IMR-90 (cell line): Measurements from ENCODE around the gene ARHGEF4. TPM values are rescaled to one million over a fixed set of nuclear protein-coding genes. Genes with fewer than 3 reads are reported as not detected.

Source experiments
- ATAC-seq: fragments of 200-7000 bp; cut with Tn5 transposase; 2 replicates; pipeline ENCODE4 v1.9.1; 2020; ENCODE audit warnings: low read depth, mild to moderate bottlenecking, moderate library complexity
- Bru-seq: library from RNA; stranded (reverse); fragments of 400-500 nt; gene quantifications from one replicate; lab custom pipeline; 2021; lab: Mats Ljungman, UMichigan
- BruChase-seq, 2 experiments: library from RNA; stranded (reverse); fragments of 400-500 nt; gene quantifications; one replicate each; lab custom pipeline; 2021; lab: Mats Ljungman, UMichigan
- BruUV-seq: library from RNA; stranded (reverse); fragments of 400-500 nt; replicated peaks from 2 replicates; lab custom pipeline; 2021; lab: Mats Ljungman, UMichigan
- CTCF ChIA-PET: fragments of 300-600 bp; formaldehyde crosslinking; extraction: SDS; loops from one replicate; lab custom pipeline; 2021; ENCODE audit warnings: antibody characterized with exemption; lab: Yijun Ruan, JAX
- POLR2A ChIA-PET: fragments of 300-600 bp; sonication (Branson Sonifier 250); formaldehyde crosslinking; loops from one replicate; lab custom pipeline; 2022; ENCODE audit warnings: antibody characterized with exemption; ENCODE audit not compliant: unreplicated experiment; lab: Charles Lee
- DNase-seq: peaks from one replicate; pipeline ENCODE4 v3.0.0; 2013
- H2AFZ ChIP-seq: replicated peaks from 2 replicates; pipeline ENCODE3; 2013; ENCODE audit warnings: low read length, mild to moderate bottlenecking; ENCODE audit not compliant: poor library complexity
- H2AK5ac ChIP-seq: 2 replicates; pipeline ENCODE4 v1.6.1; 2013; ENCODE audit warnings: low read depth, low read length, inconsistent platforms
- H2AK9ac ChIP-seq: replicated peaks from 2 replicates; pipeline ENCODE3; 2013; ENCODE audit warnings: mild to moderate bottlenecking, low read depth, low read length, moderate library complexity; ENCODE audit not compliant: poor library complexity
- H2BK120ac ChIP-seq: 2 replicates; pipeline ENCODE4 v1.6.1; 2013; ENCODE audit warnings: low read depth, low read length, inconsistent platforms
- H2BK15ac ChIP-seq: 3 replicates; pipeline ENCODE4 v1.6.1; 2013; ENCODE audit warnings: low read depth, low read length, inconsistent platforms
- H2BK20ac ChIP-seq: 2 replicates; pipeline ENCODE4 v1.6.1; 2013; ENCODE audit warnings: low read depth, mild to moderate bottlenecking, inconsistent platforms, low read length, moderate library complexity
- H2BK5ac ChIP-seq: 2 replicates; pipeline ENCODE4 v1.6.1; 2013; ENCODE audit warnings: mild to moderate bottlenecking, low read depth, low read length, inconsistent platforms; ENCODE audit not compliant: poor library complexity, severe bottlenecking
- H3K14ac ChIP-seq: replicated peaks from 2 replicates; pipeline ENCODE4 v1.6.1; 2013; ENCODE audit warnings: low read depth, low read length, inconsistent platforms
- H3K18ac ChIP-seq: 2 replicates; pipeline ENCODE4 v1.6.1; 2013; ENCODE audit warnings: low read depth, low read length, control low read depth
- H3K23ac ChIP-seq: 2 replicates; pipeline ENCODE4 v1.6.1; 2013; ENCODE audit warnings: low read depth, low read length, inconsistent platforms
- H3K27ac ChIP-seq: 2 replicates; pipeline ENCODE4 v1.5.1; 2013; ENCODE audit warnings: mild to moderate bottlenecking, control low read depth, low read length; ENCODE audit not compliant: insufficient read depth
- H3K27me3 ChIP-seq: 2 replicates; pipeline ENCODE4 v1.6.1; 2013; ENCODE audit warnings: low read length; ENCODE audit not compliant: control insufficient read depth, insufficient read depth
- H3K36me3 ChIP-seq: 2 replicates; pipeline ENCODE4 v1.6.1; 2013; ENCODE audit warnings: low read length, mixed read lengths; ENCODE audit not compliant: control insufficient read depth, insufficient read depth
- H3K4ac ChIP-seq: 2 replicates; pipeline ENCODE4 v1.6.1; 2013; ENCODE audit warnings: low read depth, low read length, inconsistent platforms
- H3K4me1 ChIP-seq: 2 replicates; pipeline ENCODE4 v1.6.1; 2013; ENCODE audit warnings: low read length, mixed read lengths; ENCODE audit not compliant: control insufficient read depth, insufficient read depth
- H3K4me2 ChIP-seq: 2 replicates; pipeline ENCODE4 v1.6.1; 2013; ENCODE audit warnings: low read depth, mild to moderate bottlenecking, control low read depth, low read length, moderate library complexity
- H3K4me3 ChIP-seq: 2 replicates; pipeline ENCODE4 v1.5.1; 2013; ENCODE audit warnings: low read depth, mild to moderate bottlenecking, control low read depth, low read length, moderate library complexity; ENCODE audit not compliant: insufficient read depth
- H3K56ac ChIP-seq: 2 replicates; pipeline ENCODE4 v1.6.1; 2013; ENCODE audit warnings: low read length, inconsistent platforms; ENCODE audit not compliant: insufficient read depth; ENCODE audit errors: extremely low read depth
- H3K79me1 ChIP-seq, 2 experiments: 2 replicates each; pipeline ENCODE4 v1.6.1; 2013; ENCODE audit warnings: low read length in 2 of 2, inconsistent platforms in 1 of 2, low read depth in 1 of 2
- H3K9ac ChIP-seq: 2 replicates; pipeline ENCODE4 v1.6.1; 2013; ENCODE audit warnings: low read depth, low read length, control low read depth
- H3K9me1 ChIP-seq: 2 replicates; pipeline ENCODE4 v1.6.1; 2013; ENCODE audit warnings: low read length, inconsistent platforms; ENCODE audit not compliant: insufficient read depth
- H3K9me3 ChIP-seq: 2 replicates; pipeline ENCODE4 v1.6.1; 2013; ENCODE audit warnings: low read length; ENCODE audit not compliant: control insufficient read depth, insufficient read depth
- H4K20me1 ChIP-seq: 2 replicates; pipeline ENCODE4 v1.6.1; 2013; ENCODE audit warnings: low read length, inconsistent platforms; ENCODE audit not compliant: insufficient read depth
- H4K5ac ChIP-seq: 2 replicates; pipeline ENCODE4 v1.6.1; 2013; ENCODE audit warnings: mild to moderate bottlenecking, low read depth, low read length, control low read depth
- H4K8ac ChIP-seq, 2 experiments: 2 replicates each; pipeline ENCODE4 v1.6.1; 2013; ENCODE audit warnings: low read depth in 2 of 2, low read length in 2 of 2, control low read depth in 1 of 2, inconsistent platforms in 1 of 2
- H4K91ac ChIP-seq: 2 replicates; pipeline ENCODE4 v1.6.1; 2013; ENCODE audit warnings: low read depth, low read length, inconsistent platforms; ENCODE audit not compliant: insufficient read depth
- BHLHE40 ChIP-seq: fragments of 150-350 bp; IDR thresholded peaks from 2 replicates; pipeline ENCODE4 v1.6.1; 2016; ENCODE audit warnings: mild to moderate bottlenecking, low read depth, low read length
- NFE2L2 ChIP-seq: fragments of 150-350 bp; IDR thresholded peaks from 2 replicates; pipeline ENCODE4 v1.6.1; 2016; ENCODE audit warnings: low read depth, mild to moderate bottlenecking, low read length
- SMC3 ChIP-seq: fragments of 150-350 bp; IDR thresholded peaks from 2 replicates; pipeline ENCODE4 v1.6.1; 2016; ENCODE audit warnings: low read depth, mild to moderate bottlenecking, antibody characterized with exemption, low read length, moderate library complexity
- WGBS, 2 experiments: methylation state at CpG; one replicate each; pipeline versions ENCODE4 v1.1.5 to v1.1.7; 2013; ENCODE audit warnings: missing lambda C conversion rate in 2 of 2; ENCODE audit not compliant: insufficient read length in 1 of 2; ENCODE audit errors: extremely low coverage in 2 of 2; 5-methylcytosine and 5-hydroxymethylcytosine counted together
- dilution Hi-C: fragments of 300-500 bp; cut with HindIII; formaldehyde crosslinking; loops from one replicate; pipeline ENCODE4 v1.14.3; 2018; ENCODE audit warnings: low sequenced_read_pairs; ENCODE audit not compliant: unreplicated experiment
- in situ Hi-C: fragments of 300-500 bp; cut with MboI; formaldehyde crosslinking; loops from 3 replicates; pipeline ENCODE4 v1.14.3; 2019; ENCODE audit warnings: low sequenced_read_pairs, inconsistent platforms, mixed read lengths
- intact Hi-C: fragments of 100-400 bp; cut with micrococcal nuclease; formaldehyde crosslinking; loops from 2 replicates; pipeline ENCODE4 v1.10.0; 2022
- long read RNA-seq: library from polyadenylated mRNA; unstranded; transcript quantifications from one replicate; pipeline ENCODE4 v2.0.0, GENCODE V29; 2021; ENCODE audit not compliant: unreplicated experiment
- polyA plus RNA-seq, 3 experiments: library from polyadenylated mRNA; depleted of rRNA; stranded (reverse); fragments of >200 nt; gene quantifications; 2 replicates each; pipeline ENCODE4 v1.2.3, GENCODE V29; 2012; ENCODE audit warnings: low replicate concordance in 1 of 3
- total RNA-seq: library from RNA; depleted of rRNA; stranded (reverse); fragments of >200 nt; gene quantifications from 2 replicates; pipeline ENCODE4 v1.2.3, GENCODE V29; 2012; rRNA removed

ARHGEF4 gene, protein sequence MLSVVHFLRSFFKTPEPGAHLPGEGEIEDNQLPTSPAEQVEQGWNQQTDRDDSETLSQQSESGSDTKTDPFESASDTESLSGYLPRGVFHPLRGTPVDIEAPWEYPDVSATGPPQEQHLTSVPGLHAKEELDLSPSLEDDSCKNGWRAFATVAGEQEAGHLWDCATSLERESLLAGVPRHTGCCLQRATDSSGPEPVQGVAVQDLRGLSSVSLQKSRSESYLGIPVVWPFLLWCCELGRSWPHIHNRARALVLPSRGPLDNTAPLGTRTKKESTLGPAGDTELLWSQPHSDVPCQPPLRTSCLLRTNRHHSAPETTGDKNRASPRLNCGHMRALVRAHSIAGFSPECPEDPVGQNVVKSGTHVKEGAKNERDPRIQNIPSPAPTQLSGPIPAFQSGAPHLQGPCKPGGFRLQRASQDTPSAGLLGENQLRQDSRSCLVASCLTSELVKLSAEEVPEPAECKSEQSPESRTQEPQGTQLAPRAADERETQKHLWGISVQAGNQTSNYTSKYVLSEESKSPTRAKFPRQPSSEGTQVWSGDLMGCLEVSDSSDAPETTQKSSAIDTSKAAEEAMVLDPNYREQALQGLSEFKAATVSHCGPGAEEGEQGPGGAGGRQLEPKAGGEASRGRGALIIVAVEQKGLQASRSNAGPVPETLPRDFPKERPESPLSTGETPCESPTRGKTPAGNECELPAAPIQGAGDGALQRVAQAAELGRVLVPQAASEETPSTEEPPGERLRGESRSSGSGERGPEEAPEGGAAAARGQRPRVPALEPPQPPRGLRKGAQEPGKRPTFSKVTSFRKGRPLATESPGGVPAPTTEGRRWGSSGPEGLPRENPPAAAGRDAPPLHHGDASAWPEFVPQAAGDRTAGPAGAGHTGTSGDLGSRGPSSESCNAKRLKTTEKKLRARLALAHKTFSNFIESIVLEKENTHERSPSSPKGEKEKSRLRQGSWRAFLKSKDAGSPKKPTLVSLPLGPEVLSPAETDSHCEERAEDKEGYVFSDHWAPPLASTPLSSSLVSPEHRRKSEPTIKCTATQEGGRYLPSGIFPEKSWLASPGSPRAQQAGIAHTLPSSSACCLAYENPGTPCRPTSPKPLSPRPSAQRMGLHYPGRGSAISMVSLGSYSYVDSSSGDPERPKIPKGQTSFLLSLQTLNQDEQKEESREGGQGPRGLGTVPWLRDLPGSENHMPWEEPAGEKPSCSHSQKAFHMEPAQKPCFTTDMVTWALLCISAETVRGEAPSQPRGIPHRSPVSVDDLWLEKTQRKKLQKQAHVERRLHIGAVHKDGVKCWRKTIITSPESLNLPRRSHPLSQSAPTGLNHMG (N-terminal part only)
- 2.7 and 3.3 TPM in 2 replicates for total RNA-seq
- polyA plus RNA-seq (2012; rRNA removed): 5.0 and 6.5 TPM in 2 replicates
- polyA plus RNA-seq (2012; cell fraction: cytosol; rRNA removed): 1.7 and 5.6 TPM in 2 replicates
- 19.3 and 36.1 TPM in 2 replicates for polyA plus RNA-seq (2012; cell fraction: nucleus; rRNA removed; ENCODE audit: low replicate concordance)
- Bru-seq, nascent RNA: percentile 11 among the genes with signal in this experiment
- percentile 10 among the genes with signal in this experiment for BruChase-seq, experiment 1, labeled RNA remaining after a 6-hour chase
- BruChase-seq, experiment 2, labeled RNA remaining after a 2-hour chase: percentile 14 among the genes with signal in this experiment
- long read RNA-seq, partial matches to known transcripts: 3 of 10 reads
- long read RNA-seq, other reads (novel, unspliced or antisense): 7 of 10 reads

- no TSS peak for BruUV-seq
- Histone ChIP-seq H2AK5ac (no peak within 1 kb of the TSS), H3K56ac (no peak within 1 kb of the TSS), H3K14ac (no peak within 1 kb of the TSS), H2BK20ac (no peak within 1 kb of the TSS), H3K4me1 (no peaks in the 10 kb centered on the region), H3K79me1 (no peaks in the 10 kb centered on the region), H3K23ac (no peak within 1 kb of the TSS), H4K8ac (no peak within 1 kb of the TSS), H2AK9ac (no peak within 1 kb of the TSS), H3K36me3 (no peaks in the 10 kb centered on the region), H3K4ac (no peak within 1 kb of the TSS), H2BK5ac (no peak within 1 kb of the TSS), H3K4me2 (no peak within 1 kb of the TSS), H4K91ac (no peak within 1 kb of the TSS), H2BK15ac (no peak within 1 kb of the TSS), H3K9me3 (no peaks in the 10 kb centered on the region), H2AFZ (peak within 1 kb of the TSS; percentile 74), H4K5ac (no peak within 1 kb of the TSS), H3K9ac (no peak within 1 kb of the TSS), H4K20me1 (no peaks in the 10 kb centered on the region), H3K27me3 (peaks cover 23% of the 10 kb centered on the region), H3K27ac (no peak within 1 kb of the TSS), H2BK120ac (no peak within 1 kb of the TSS), H3K18ac (no peak within 1 kb of the TSS), H3K9me1 (no peaks in the 10 kb centered on the region), H3K4me3 (no peak within 1 kb of the TSS)
- ATAC-seq (peak; percentile 55), DNase-seq (no peak)
- dilution Hi-C loops: no loop called here
- intact Hi-C loops: no loop called here
- TF ChIP-seq SMC3 (no peak), NFE2L2 (no peak), BHLHE40 (0 out of 2 replicates have a peak, but pooled peaks have one; percentile 34)
- 13% methylated on average over 41 of the region's 70 CpGs; no CpG with 5 or more reads in 1 of the 2 experiments for WGBS, 2 experiments
- ChIA-PET POLR2A (no interaction called here), CTCF (no interaction called here)
- in situ Hi-C loops: no loop called here
Observed at GRCh38 chr2:130836501-130837174, at the start of gene ARHGEF4. Gene ARHGEF4 (plus strand): TSS chr2:130836914. CDS start chr2:130836954, 40 bp downstream.
